SU-DHL-6 (cell line): ENCODE results near the gene NOB1.

ENCODE experiments used
- CTCF ChIP-seq: fragments of 200-600 bp; sonication (generic); IDR thresholded peaks from one replicate; pipeline ENCODE4 v1.5.1; 2017; ENCODE audit warnings: antibody characterized with exemption, mild to moderate bottlenecking, low read length, moderate library complexity; ENCODE audit not compliant: insufficient read depth, poor library complexity, severe bottlenecking
- EZH2phosphoT487 ChIP-seq: fragments of 200-600 bp; sonication (generic), shearing (Covaris generic); conservative IDR thresholded peaks from 2 replicates; pipeline ENCODE4 v1.6.1; 2018; ENCODE audit warnings: mild to moderate bottlenecking, antibody characterized with exemption, low read length, moderate library complexity, mixed read lengths

DNA sequence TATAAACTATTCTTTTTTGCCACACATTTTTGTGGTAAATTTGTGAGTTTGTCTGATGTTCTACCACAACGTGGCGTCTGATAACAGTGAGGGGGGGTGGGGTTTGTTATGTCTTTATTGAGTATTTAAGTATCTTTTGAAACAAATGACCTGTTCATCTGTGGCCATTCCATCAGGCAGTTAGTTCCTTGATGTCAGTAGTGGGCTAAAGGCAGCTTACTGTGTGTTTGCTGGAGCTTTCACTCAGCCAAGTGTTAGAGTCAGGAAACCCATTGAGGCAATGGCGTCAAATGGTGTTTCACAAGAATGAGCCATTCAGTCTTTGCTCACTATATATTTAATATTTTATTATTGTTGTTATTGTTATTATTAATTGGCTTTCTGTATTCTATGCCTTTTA, 56.3 kb downstream of the NOB1 start:
- TF ChIP-seq CTCF (no peak), EZH2phosphoT487 (no peak)
